Activated CD4-positive, alpha-beta T cell treated with anti-CD3 and anti-CD28 coated beads, Interleukin-2, amount 10 ng/mL, durations not matched to agents 24 days and 14 days (primary cell): ENCODE data around the gene SNCA. TPM values are rescaled to one million over a fixed set of nuclear protein-coding genes. Genes with fewer than 3 reads are reported as not detected.

Source experiments
- DNase-seq: peaks from one replicate; pipeline ENCODE4 v3.0.0; 2022
- H3K27ac Mint-ChIP-seq: one replicate; pipeline ENCODE4 v1.8.0; 2022; ENCODE audit warnings: mild to moderate bottlenecking, mixed read lengths
- H3K27me3 Mint-ChIP-seq: one replicate; pipeline ENCODE4 v1.8.0; 2022; ENCODE audit warnings: mixed read lengths
- H3K36me3 Mint-ChIP-seq: one replicate; pipeline ENCODE4 v1.8.0; 2022; ENCODE audit warnings: low read depth, mild to moderate bottlenecking, mixed read lengths
- H3K4me1 Mint-ChIP-seq: one replicate; pipeline ENCODE4 v1.8.0; 2021; ENCODE audit warnings: mixed read lengths
- H3K4me3 Mint-ChIP-seq: one replicate; pipeline ENCODE4 v1.8.0; 2022; ENCODE audit warnings: mild to moderate bottlenecking, moderate library complexity, mixed read lengths
- H3K9me3 Mint-ChIP-seq: one replicate; pipeline ENCODE4 v1.8.0; 2021; ENCODE audit warnings: mixed read lengths
- intact Hi-C: fragments of 100-400 bp; cut with micrococcal nuclease; formaldehyde crosslinking; loops from one replicate; pipeline ENCODE4 v1.15.1; 2023
- total RNA-seq: library from RNA; stranded (reverse); gene quantifications from 2 replicates; pipeline ENCODE4 v1.2.3, GENCODE V29; 2022

SNCA gene
- total RNA-seq, 1 donor from 2014 or later, result 0.23 TPM

GRCh38 chr4:89725268-89725667 is 111.7 kb downstream of the SNCA start:
- Mint-ChIP-seq H3K4me1 (no peaks in the 10 kb centered on the region), H3K27ac (no peak overlapping the region), H3K4me3 (no peak overlapping the region), H3K9me3 (no peaks in the 10 kb centered on the region), H3K36me3 (no peaks in the 10 kb centered on the region), H3K27me3 (peaks cover 3% of the 10 kb centered on the region)
- DNase-seq, result no peak
- intact Hi-C loops, result no loop called here

GRCh38 chr4:89724716-89725115 is 112.2 kb downstream of the SNCA start:
- H3K9me3 Mint-ChIP-seq, result no peaks in the 10 kb centered on the region
- no peak for DNase-seq

GRCh38 chr4:89723096-89723495 is 113.9 kb downstream of the SNCA start:
- Mint-ChIP-seq H3K27me3 (peaks cover 3% of the 10 kb centered on the region), H3K36me3 (no peaks in the 10 kb centered on the region), H3K4me3 (no peak overlapping the region), H3K27ac (no peak overlapping the region), H3K9me3 (no peaks in the 10 kb centered on the region), H3K4me1 (no peaks in the 10 kb centered on the region)
- no peak for DNase-seq
- intact Hi-C loops, result no loop called here

More at GRCh38 chr4:89724716-89725115, 112.2 kb downstream of the SNCA start:
- intact Hi-C loops, result no loop called here
- Mint-ChIP-seq H3K27ac (no peak overlapping the region), H3K4me3 (no peak overlapping the region), H3K4me1 (no peaks in the 10 kb centered on the region), H3K27me3 (peaks cover 3% of the 10 kb centered on the region), H3K36me3 (no peaks in the 10 kb centered on the region)

- no peaks in the 10 kb centered on the region for H3K9me3 Mint-ChIP-seq
- H3K4me1 Mint-ChIP-seq, result no peaks in the 10 kb centered on the region
- intact Hi-C loops, result no loop called here
- H3K27ac Mint-ChIP-seq, result no peak overlapping the region
- no peaks in the 10 kb centered on the region for H3K36me3 Mint-ChIP-seq
- DNase-seq, result no peak
- peaks cover 3% of the 10 kb centered on the region for H3K27me3 Mint-ChIP-seq
- no peak overlapping the region for H3K4me3 Mint-ChIP-seq
These were observed 114.4 kb downstream of the SNCA start for GRCh38 chr4:89722517-89722916.

- H3K27ac Mint-ChIP-seq, result no peak overlapping the region
- H3K36me3 Mint-ChIP-seq, result no peaks in the 10 kb centered on the region
- intact Hi-C loops, result no loop called here
- H3K9me3 Mint-ChIP-seq, result no peaks in the 10 kb centered on the region
- no peaks in the 10 kb centered on the region for H3K4me1 Mint-ChIP-seq
- no peak for DNase-seq
- peaks cover 3% of the 10 kb centered on the region for H3K27me3 Mint-ChIP-seq
- H3K4me3 Mint-ChIP-seq, result no peak overlapping the region
These were observed 116.0 kb downstream of the SNCA start for GRCh38 chr4:89720981-89721380.

GRCh38 chr4:89719536-89720090 is 117.3 kb downstream of the SNCA start:
- Mint-ChIP-seq H3K4me1 (no peaks in the 10 kb centered on the region), H3K27me3 (peaks cover 3% of the 10 kb centered on the region), H3K27ac (no peak overlapping the region), H3K4me3 (no peak overlapping the region), H3K9me3 (no peaks in the 10 kb centered on the region), H3K36me3 (no peaks in the 10 kb centered on the region)
- no peak for DNase-seq
- intact Hi-C loops, result no loop called here

GRCh38 chr4:89716893-89717292 is 120.1 kb downstream of the SNCA start:
- no peaks in the 10 kb centered on the region for H3K9me3 Mint-ChIP-seq
- DNase-seq, result no peak
- no peak overlapping the region for H3K27ac Mint-ChIP-seq
- intact Hi-C loops, result no loop called here
- H3K4me3 Mint-ChIP-seq, result no peak overlapping the region
- H3K36me3 Mint-ChIP-seq, result no peaks in the 10 kb centered on the region
- H3K4me1 Mint-ChIP-seq, result no peaks in the 10 kb centered on the region
- no peaks in the 10 kb centered on the region for H3K27me3 Mint-ChIP-seq

- DNase-seq, result no peak
- no peaks in the 10 kb centered on the region for H3K9me3 Mint-ChIP-seq
- no peak overlapping the region for H3K27ac Mint-ChIP-seq
- no peaks in the 10 kb centered on the region for H3K27me3 Mint-ChIP-seq
- intact Hi-C loops, result no loop called here
- H3K4me1 Mint-ChIP-seq, result no peaks in the 10 kb centered on the region
- no peak overlapping the region for H3K4me3 Mint-ChIP-seq
- H3K36me3 Mint-ChIP-seq, result no peaks in the 10 kb centered on the region
These were observed 121.3 kb downstream of the SNCA start for GRCh38 chr4:89715631-89716030.

GRCh38 chr4:89712827-89713226 is 124.1 kb downstream of the SNCA start:
- Mint-ChIP-seq H3K4me3 (no peak overlapping the region), H3K36me3 (no peaks in the 10 kb centered on the region)
- intact Hi-C loops, result no loop called here

GRCh38 chr4:89712141-89712540 is 124.8 kb downstream of the SNCA start:
- Mint-ChIP-seq H3K27ac (no peak overlapping the region), H3K27me3 (no peaks in the 10 kb centered on the region), H3K4me1 (no peaks in the 10 kb centered on the region), H3K9me3 (no peaks in the 10 kb centered on the region), H3K4me3 (no peak overlapping the region), H3K36me3 (no peaks in the 10 kb centered on the region)
- no peak for DNase-seq
- intact Hi-C loops, result no loop called here

More at GRCh38 chr4:89712827-89713226, 124.1 kb downstream of the SNCA start:
- H3K27me3 Mint-ChIP-seq, result no peaks in the 10 kb centered on the region
- no peaks in the 10 kb centered on the region for H3K9me3 Mint-ChIP-seq
- H3K27ac Mint-ChIP-seq, result no peak overlapping the region
- DNase-seq, result no peak
- no peaks in the 10 kb centered on the region for H3K4me1 Mint-ChIP-seq

GRCh38 chr4:89708903-89709421 is 128.0 kb downstream of the SNCA start:
- H3K27me3 Mint-ChIP-seq, result peaks cover under 1% of the 10 kb centered on the region
- no peaks in the 10 kb centered on the region for H3K9me3 Mint-ChIP-seq
- DNase-seq, result no peak
- no peak overlapping the region for H3K27ac Mint-ChIP-seq
- no peaks in the 10 kb centered on the region for H3K4me1 Mint-ChIP-seq
- intact Hi-C loops, result no loop called here
- no peak overlapping the region for H3K4me3 Mint-ChIP-seq
- H3K36me3 Mint-ChIP-seq, result no peaks in the 10 kb centered on the region

- DNase-seq, result no peak
- no peaks in the 10 kb centered on the region for H3K9me3 Mint-ChIP-seq
- no peaks in the 10 kb centered on the region for H3K4me1 Mint-ChIP-seq
- no peak overlapping the region for H3K4me3 Mint-ChIP-seq
- no peak overlapping the region for H3K27ac Mint-ChIP-seq
- peaks cover 2% of the 10 kb centered on the region for H3K27me3 Mint-ChIP-seq
- intact Hi-C loops, result no loop called here
- no peaks in the 10 kb centered on the region for H3K36me3 Mint-ChIP-seq
These were observed 129.5 kb downstream of the SNCA start for GRCh38 chr4:89707467-89707866.

- Mint-ChIP-seq H3K36me3 (no peaks in the 10 kb centered on the region), H3K4me3 (no peak overlapping the region), H3K4me1 (no peaks in the 10 kb centered on the region), H3K9me3 (no peaks in the 10 kb centered on the region), H3K27ac (no peak overlapping the region), H3K27me3 (peaks cover 2% of the 10 kb centered on the region)
- intact Hi-C loops, result no loop called here
- DNase-seq, result no peak
These were observed 132.1 kb downstream of the SNCA start for GRCh38 chr4:89704651-89705395.

GRCh38 chr4:89703829-89704590 is 133.0 kb downstream of the SNCA start:
- intact Hi-C loops, result no loop called here
- Mint-ChIP-seq H3K36me3 (no peaks in the 10 kb centered on the region), H3K27me3 (peaks cover 2% of the 10 kb centered on the region), H3K9me3 (no peaks in the 10 kb centered on the region), H3K27ac (no peak overlapping the region), H3K4me3 (no peak overlapping the region), H3K4me1 (no peaks in the 10 kb centered on the region)
- DNase-seq, result no peak
